Measurements from ENCODE around the gene MAFG. TPM values are rescaled to one million over a fixed set of nuclear protein-coding genes. Genes with fewer than 3 reads are reported as not detected.

MAFG gene
- total and polyA plus RNA-seq, 12 donors: 7.7 to 44.5 (median 22.1) TPM

DNA sequence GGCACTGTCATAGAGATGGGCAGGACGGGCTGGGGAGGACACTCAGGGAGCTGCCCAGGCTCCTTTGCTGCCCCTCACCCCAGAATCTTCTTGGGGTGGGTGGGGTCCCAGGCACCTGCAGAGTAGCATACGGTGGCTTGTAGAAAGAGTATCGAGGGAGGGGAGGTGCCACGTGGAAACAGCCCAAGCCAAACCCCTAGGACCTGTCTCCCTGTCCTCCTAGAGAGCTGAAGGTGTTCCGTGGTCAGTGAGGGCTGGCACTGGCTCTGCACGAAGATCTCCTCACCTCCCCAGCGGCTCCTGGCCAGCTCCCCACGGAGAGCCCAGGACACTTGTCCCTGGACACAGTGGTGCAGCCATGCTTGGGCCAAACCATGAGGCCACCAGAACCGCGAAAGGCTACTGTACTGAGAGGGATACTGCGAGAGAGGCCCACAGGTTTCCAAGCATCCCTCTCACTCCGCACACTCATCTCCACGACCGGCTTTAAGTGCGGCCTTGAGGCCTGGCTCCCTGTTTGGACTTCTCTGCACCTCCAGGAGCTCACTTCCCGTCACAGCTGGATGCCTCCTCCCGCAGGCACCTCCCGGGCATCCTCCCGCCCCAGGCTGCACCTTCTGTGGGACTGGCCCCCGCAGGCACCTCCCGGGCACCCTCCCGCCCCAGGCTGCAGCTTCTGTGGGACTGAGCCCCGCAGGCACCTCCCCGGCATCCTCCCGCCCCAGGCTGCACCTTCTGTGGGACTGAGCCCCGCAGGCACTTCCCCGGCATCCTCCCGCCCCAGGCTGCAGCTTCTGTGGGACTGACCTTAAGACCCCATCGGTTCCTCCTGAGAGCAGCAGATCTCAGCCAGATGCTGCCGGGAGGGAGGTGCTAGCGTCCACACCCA, 2.0 kb upstream of the MAFG start:
- Histone ChIP-seq H3K27me3 (no peaks in the 10 kb centered on the region), H3K4me1 (replicated peaks in 1 of 2) (peaks cover 18 to 22% of the 10 kb centered on the region in 2 donors), H3K36me3 (replicated peaks in 1 of 2) (no peaks in the 10 kb centered on the region), H3K27ac (no peak overlapping the region), H3K9me3 (replicated peaks in 1 of 3) (no peaks in the 10 kb centered on the region), H3K4me3 (no peak overlapping the region)
- no peak for DNase-seq
- intact Hi-C loops (cut with DNase I): no loop called here
- TF ChIP-seq POLR2A (IDR thresholded peaks at IDR 0.05): no peak
- TF ChIP-seq, protein P1, sequence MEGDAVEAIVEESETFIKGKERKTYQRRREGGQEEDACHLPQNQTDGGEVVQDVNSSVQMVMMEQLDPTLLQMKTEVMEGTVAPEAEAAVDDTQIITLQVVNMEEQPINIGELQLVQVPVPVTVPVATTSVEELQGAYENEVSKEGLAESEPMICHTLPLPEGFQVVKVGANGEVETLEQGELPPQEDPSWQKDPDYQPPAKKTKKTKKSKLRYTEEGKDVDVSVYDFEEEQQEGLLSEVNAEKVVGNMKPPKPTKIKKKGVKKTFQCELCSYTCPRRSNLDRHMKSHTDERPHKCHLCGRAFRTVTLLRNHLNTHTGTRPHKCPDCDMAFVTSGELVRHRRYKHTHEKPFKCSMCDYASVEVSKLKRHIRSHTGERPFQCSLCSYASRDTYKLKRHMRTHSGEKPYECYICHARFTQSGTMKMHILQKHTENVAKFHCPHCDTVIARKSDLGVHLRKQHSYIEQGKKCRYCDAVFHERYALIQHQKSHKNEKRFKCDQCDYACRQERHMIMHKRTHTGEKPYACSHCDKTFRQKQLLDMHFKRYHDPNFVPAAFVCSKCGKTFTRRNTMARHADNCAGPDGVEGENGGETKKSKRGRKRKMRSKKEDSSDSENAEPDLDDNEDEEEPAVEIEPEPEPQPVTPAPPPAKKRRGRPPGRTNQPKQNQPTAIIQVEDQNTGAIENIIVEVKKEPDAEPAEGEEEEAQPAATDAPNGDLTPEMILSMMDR (IDR thresholded peaks at IDR 0.05): no peak
- 91 to 95% (median 91%) methylated on average over 8 to 31 of the region's 31 CpGs for WGBS, 4 donors

DNA sequence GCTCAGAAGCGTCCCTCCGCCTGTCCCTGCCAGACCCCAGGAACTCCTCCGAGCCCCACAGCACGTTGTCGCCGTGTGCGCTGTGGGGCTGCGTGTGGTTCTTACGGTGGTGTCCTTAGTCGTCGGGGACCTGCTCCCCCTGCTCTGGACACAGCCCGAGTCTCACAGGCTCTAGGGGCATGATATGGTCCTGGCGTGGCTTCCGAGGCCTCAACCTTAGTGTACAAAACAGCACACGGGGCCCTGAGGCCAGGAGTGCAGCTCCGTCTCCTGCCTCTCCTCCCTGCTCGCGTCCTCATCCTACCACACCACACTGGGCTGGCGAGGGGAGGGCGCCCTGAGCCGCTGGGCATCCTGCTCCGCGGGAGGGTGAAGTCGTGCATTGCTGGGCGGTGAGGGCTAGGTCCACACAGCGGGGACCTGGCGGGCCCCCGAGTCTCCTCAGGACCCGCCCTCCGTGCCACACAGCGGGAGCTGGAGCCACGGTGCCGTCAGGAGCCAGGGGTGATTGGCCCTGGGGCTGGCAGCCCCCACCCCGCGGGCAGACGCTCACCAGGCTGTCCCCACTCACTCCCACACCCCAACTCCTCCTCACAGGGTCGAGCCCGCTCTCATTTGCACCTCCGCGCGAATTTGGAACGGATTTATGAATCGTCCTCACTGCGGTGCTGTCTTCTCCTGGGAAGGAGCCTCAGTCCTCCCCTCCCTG, 1.2 kb upstream of the MAFG start:
- TF ChIP-seq, protein P1 (IDR thresholded peaks at IDR 0.05): no peak
- TF ChIP-seq POLR2A (IDR thresholded peaks at IDR 0.05): no peak
- H3K27me3 ChIP-seq: no peaks in the 10 kb centered on the region
- DNase-seq: no peak
- WGBS, 4 donors: 39 to 67% (median 48%) methylated on average over 4 to 44 of the region's 44 CpGs
- no peaks in the 10 kb centered on the region for H3K9me3 ChIP-seq (replicated peaks in 1 of 3)
- peaks cover 26 to 30% of the 10 kb centered on the region in 2 donors for H3K4me1 ChIP-seq (replicated peaks in 1 of 2)
- no peaks in the 10 kb centered on the region for H3K36me3 ChIP-seq (replicated peaks in 1 of 2)
- peak overlapping the region in 1 of 4 donors; percentile 100 for H3K4me3 ChIP-seq
- intact Hi-C loops (cut with DNase I): no loop called here
- H3K27ac ChIP-seq: no peak overlapping the region

DNA sequence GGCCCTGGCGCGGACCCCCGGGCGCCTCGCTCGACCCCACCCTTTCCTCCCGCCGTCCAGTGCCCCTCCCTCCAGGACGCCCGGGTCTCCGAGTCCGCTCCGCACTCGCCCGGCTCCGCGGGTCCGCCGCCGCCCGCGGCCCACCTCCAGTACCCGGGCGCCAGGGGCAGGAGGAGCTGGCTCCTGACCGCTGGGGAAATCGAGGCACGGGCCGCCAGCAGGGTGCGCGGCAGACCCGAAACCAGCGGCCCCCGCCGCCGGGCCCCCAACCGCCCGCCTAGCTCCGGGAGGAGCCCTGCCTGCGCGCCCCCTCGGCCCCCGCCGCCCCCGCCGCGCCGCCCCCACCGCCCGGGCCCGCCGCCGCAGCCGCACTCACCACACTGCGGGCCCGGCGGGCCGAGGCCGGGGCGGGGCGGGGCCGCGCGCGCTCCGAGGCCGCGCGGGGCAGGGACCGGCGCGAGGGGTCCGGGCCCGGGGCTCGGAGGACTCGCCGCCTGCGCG, 333 bp downstream of the MAFG start:
- DNase-seq: no peak
- WGBS, 4 donors: 0% methylated on average over 42 to 62 of the region's 78 CpGs; no CpG with 5 or more reads in 2 of the 4 donors
- Histone ChIP-seq H3K4me3 (peak overlapping the region; percentile 37 to 100 (median 78)), H3K9me3 (replicated peaks in 1 of 3) (no peaks in the 10 kb centered on the region), H3K27ac (peak overlapping the region; percentile 91 to 99 (median 95)), H3K4me1 (replicated peaks in 1 of 2) (peaks cover 39 to 45% of the 10 kb centered on the region in 2 donors), H3K36me3 (replicated peaks in 1 of 2) (peaks cover 0 to 6% of the 10 kb centered on the region in 2 donors), H3K27me3 (no peaks in the 10 kb centered on the region)
- intact Hi-C loops (cut with DNase I): no loop called here
- no peak for TF ChIP-seq POLR2A (IDR thresholded peaks at IDR 0.05)
- TF ChIP-seq, protein P1 (IDR thresholded peaks at IDR 0.05): no peak

All from adrenal gland (tissue), 12 donors.